Renal cortical epithelial cell (primary cell): ENCODE results near the gene C5orf34. TPM values are rescaled to one million over a fixed set of nuclear protein-coding genes. Genes with fewer than 3 reads are reported as not detected.
A peak's percentile ranks its signal among the peaks of the same experiment; 100 is the strongest.
"Not testable (repeated sequence)": the region's sequence is repeated elsewhere in the genome, so short reads cannot be mapped to it uniquely, and the experiment has no call there.

Experiments
- DNase-seq: peaks from one replicate; pipeline ENCODE4 v3.0.0-alpha.2; 2011; ENCODE audit warnings: low read depth
- total RNA-seq: library from RNA; depleted of rRNA; stranded (reverse); fragments of >200 nt; gene quantifications from 2 replicates; pipeline ENCODE4 v1.2.3, GENCODE V29; 2014

Gene C5orf34, protein sequence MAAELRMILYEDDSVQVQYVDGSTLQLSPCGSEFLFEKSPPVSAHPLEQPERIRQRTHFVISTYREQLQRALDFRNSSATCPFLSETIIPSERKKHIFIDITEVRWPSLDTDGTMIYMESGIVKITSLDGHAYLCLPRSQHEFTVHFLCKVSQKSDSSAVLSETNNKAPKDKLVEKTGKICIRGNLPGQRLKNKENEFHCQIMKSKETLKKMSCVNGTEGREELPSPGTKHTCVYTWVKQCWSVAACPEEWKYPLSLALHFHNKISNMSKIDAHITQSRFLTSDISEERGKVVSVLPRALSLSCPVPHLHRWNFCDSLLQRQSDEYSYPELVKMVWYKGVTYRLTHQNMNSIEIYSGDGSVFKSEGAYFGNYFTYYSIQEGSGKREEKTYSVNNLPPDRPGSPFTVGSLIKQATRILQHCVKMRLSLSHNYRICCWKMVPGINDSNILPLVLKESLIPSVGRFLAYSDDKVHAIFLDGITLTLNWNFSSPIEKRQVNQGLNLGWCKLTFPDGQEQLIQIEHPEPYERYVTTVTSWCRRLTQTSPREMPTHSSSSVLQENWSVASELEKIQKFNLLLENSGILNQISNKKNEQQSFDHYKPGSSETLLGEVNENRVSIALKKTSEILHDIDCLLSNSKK
- 1.7 and 3.0 TPM in 2 replicates for total RNA-seq

DNA sequence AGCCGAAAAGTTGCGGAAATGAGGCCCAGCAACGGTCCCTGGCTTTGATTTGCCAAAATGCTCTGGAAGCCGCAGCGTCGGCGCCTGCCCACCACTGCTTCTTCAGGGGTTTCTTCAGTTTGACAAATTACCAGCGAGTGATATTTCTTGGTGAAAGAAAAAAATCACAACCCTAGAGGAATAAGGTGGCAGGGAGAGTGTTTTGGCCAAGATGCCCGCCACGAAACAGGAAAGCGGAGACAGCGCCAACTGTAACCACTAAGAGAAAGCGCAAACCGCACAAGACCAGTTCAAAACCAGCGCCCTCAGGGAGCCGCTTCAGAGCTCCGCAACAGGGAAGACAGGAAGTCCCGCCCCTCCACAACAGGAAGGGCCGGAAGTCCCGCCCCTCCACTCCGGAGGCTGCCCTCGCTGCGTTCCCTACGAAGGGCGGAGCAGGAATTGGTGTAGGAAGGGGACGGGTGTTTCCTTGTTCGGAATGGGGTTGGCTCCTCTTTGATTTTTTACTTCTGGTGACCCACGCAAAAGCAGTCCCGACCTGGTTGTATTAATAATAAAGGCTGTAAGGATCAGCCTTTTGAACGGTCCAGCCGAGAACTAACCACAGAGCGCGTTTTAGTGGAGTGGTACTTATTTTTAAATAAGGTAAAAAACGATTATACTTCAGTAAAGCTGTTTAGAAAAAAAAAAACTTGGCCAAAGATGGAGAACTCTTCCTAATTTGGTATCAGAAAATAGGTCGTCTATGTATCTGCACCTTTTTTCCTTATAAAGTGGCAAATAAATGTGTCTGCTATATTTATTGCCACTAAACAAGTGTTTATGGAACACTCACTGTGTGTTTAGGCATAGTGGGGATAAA, at the start of gene C5orf34:
Gene C5orf34, minus strand, starts transcription at position 333 of the 862 bp plus-strand sequence. CDS start 5,809 bp downstream, outside the sequence.
- peak; percentile 92 for DNase-seq

- no peak for DNase-seq
Observed at GRCh38 chr5:43564289-43564850, 49.4 kb upstream of the C5orf34 start.

GRCh38 chr5:43563321-43563720, 48.4 kb upstream of the C5orf34 start:
- no peak for DNase-seq

DNA sequence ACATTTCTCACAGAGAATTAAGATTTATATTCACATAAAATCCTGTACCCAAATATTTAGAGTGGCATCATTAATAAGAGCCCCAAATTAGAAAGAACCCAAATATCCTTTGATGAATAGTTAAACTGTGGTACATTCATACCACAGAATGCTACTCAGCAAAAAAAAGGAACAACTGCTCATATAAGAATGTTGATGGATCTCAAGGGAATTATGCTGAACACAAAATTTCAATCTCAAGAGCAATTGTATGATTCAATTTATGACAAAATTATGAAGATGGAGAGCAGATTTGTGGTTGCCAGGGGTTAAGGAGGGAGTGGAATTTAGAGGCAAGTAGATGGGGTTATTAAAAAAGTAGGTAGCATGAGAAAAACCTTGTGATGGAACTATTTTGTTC, 46.4 kb upstream of the C5orf34 start:
- DNase-seq = no peak

GRCh38 chr5:43560128-43560527, 45.2 kb upstream of the C5orf34 start:
- DNase-seq = peak; percentile 8

- no peak for DNase-seq
Observed at GRCh38 chr5:43556857-43557542, 42.1 kb upstream of the C5orf34 start, which contains the start of gene PAIP1. Gene PAIP1, minus strand, starts transcription at chr5:43557077. Its CDS starts 231 bp downstream, at chr5:43556846.

DNA sequence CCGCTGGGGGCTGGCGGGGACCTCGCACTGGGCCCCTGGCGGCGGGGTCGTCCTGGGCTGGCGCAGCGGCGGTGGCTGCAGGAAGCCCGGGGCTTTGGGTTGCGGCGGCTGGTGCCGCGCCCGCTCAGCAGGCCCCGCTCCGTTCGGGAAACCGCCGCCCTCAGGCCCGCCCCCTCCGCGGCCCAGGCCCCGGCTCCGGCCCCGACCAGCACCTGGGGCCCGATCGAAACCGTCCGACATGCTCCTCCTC, 41.6 kb upstream of the C5orf34 start:
- DNase-seq = peak; percentile 49

- peak; percentile 23 for DNase-seq
Observed at GRCh38 chr5:43555895-43556606, 41.1 kb upstream of the C5orf34 start.

DNA sequence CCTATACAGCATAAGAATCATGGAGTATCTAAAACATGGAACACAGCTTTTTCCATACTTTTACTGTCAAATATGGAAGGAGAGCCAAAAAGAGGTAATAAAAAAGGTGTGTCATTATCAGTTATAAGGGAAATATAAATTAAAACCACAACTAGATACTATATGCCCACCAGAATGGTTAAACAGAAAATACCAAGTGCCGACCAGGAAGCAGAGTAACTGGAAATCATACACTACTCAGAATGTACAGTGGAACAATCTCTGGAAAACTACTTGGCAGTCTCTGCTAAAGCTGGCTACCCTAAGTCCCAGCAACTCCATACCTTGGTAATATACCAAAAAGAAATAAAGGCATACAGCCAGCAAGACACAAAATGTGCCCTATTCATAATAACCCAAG, 39.5 kb upstream of the C5orf34 start:
- DNase-seq = no peak

- DNase-seq = peak; percentile 28
Observed at GRCh38 chr5:43553381-43553780, 38.4 kb upstream of the C5orf34 start.

DNA sequence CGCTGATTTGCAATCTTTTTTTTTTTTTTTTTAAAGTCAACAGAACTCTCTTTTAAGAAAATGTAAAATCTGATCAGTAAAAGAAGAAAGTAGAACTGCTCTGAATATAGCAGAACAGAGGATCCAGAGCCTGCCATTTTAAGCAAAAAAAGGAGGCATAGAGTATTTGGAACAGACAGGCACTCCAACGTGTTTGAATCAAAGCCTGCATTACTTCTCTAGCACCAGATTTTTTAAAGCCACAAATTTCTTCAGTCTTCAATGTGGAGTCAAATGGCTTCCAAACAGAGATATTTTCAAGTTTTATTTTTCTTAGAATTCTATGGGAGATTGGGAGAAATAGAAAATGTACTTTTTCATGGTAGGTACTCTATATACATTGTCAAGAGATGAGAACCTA, 36.8 kb upstream of the C5orf34 start:
- DNase-seq = no peak

- DNase-seq = not testable (repeated sequence)
Observed at GRCh38 chr5:43549272-43549671, 34.3 kb upstream of the C5orf34 start.

- no peak for DNase-seq
Observed at GRCh38 chr5:43548358-43548757, 33.4 kb upstream of the C5orf34 start.

DNA sequence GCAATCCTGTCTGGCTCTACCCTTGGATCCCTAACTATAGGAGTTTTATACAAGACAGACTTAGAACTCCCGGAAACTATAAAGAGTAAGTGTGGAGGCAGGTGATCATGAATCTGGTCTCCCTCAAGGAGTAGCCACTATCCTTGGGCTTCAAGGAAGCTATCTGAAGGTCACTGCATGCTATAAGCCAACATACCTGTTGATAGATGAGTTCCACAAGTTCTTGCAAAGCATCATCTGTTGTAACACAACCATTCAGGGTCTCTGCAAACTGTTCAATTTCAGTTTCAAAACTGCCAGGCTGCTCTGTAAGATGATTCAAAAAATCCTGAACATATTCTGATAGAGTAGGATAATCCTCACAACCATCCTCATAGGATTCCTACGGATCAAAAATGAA, 32.6 kb upstream of the C5orf34 start:
- DNase-seq = no peak

DNA sequence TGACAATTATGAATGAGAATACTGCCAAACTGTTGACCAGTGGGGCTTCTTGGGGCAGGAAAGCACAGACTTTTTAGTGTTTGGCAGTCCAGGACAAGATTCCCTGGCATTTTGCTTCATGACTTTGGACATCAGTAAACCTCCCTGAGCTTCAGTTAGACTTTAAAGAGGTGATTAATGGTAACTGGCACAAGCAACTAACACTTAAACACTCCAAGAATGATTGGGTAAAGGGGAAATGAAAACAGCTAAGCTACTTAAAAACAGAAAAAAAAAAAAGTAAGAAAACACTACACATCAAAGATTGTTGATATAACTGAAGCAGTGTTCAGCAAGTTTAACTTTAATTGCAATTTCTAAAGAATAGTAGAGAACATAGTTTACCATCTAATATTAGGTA, 28.5 kb upstream of the C5orf34 start:
- peak; percentile 80 for DNase-seq

DNA sequence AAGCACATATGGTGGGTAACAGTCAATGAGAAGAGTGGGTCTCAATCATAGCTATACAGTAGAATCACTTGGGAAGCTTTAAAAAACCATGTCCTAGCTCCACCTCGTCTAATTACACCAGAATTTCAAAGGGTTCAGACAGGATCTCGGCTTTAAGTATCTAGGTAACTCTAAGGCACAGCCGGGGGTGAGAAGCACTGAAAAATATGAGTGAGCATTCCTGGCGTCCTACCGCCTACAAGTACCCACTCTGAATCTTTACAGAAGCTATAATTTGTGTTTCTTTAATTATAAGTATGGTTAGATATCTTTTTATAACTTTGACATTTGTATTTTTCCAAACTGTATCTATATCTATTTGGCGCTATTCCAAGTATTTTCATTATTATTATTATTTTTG, 25.8 kb upstream of the C5orf34 start:
- DNase-seq = no peak

DNA sequence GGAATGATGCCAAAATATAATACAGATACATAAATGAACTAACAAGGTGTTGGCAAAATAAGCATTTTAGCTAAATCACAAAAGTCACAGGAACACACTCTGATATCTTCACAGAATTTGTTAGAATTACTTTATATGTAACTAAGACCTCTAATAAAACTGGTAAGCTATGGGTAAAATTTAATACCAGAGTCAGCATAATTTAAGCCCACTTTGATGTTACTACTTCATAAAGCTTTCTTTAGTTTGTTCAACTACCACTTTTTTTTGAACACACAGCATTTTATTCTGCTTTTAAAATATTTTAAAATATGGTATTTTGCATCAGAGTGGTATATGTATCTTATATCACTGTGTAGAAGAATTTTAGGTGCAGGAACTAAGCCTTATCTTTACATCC, 22.0 kb upstream of the C5orf34 start:
- no peak for DNase-seq

- no peak for DNase-seq
Observed at GRCh38 chr5:43533646-43534045, 18.7 kb upstream of the C5orf34 start.

- DNase-seq = no peak
Observed at GRCh38 chr5:43530648-43531047, 15.7 kb upstream of the C5orf34 start.

GRCh38 chr5:43523662-43524072, 8.7 kb upstream of the C5orf34 start:
- DNase-seq = no peak

GRCh38 chr5:43520615-43521014, 5.7 kb upstream of the C5orf34 start:
- no peak for DNase-seq
